ENCODE results near the gene KRTCAP3.
"Not testable (repeated sequence)": the region's sequence is repeated elsewhere in the genome, so short reads cannot be mapped to it uniquely, and the experiment has no call there.

Gene KRTCAP3, protein sequence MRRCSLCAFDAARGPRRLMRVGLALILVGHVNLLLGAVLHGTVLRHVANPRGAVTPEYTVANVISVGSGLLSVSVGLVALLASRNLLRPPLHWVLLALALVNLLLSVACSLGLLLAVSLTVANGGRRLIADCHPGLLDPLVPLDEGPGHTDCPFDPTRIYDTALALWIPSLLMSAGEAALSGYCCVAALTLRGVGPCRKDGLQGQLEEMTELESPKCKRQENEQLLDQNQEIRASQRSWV

DNA sequence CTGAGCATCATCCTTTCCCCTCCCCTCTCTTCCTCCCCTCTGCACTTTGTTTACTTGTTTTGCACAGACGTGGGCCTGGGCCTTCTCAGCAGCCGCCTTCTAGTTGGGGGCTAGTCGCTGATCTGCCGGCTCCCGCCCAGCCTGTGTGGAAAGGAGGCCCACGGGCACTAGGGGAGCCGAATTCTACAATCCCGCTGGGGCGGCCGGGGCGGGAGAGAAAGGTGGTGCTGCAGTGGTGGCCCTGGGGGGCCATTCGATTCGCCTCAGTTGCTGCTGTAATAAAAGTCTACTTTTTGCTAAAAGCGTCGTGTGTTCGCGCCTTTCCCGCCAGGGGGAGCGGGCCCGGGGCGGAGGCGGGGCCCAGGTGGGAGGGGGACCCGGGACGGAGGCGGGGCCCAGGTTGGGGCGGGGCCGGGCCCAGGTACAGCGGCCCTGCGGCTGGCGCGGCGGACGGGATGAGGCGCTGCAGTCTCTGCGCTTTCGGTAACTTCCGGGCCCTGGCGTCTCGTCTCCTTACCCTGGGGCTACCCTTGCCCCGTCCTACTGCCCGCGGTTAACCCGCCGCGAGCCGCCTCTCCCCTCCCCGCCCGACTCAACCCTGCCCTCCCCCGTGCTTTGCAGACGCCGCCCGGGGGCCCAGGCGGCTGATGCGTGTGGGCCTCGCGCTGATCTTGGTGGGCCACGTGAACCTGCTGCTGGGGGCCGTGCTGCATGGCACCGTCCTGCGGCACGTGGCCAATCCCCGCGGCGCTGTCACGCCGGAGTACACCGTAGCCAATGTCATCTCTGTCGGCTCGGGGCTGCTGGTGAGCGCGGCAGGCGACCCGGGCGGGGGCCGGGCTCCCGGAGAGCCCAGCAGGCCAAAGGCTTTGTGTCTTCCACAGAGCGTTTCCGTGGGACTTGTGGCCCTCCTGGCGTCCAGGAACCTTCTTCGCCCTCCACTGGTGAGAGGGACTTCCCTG, at the start of gene KRTCAP3:
Gene KRTCAP3 (plus strand): TSS at position 424 of the 962 bp plus-strand sequence. CDS start 32 bp downstream, at position 456.
- DNase-seq (ENCODE audit: low read depth) = no peak

DNA sequence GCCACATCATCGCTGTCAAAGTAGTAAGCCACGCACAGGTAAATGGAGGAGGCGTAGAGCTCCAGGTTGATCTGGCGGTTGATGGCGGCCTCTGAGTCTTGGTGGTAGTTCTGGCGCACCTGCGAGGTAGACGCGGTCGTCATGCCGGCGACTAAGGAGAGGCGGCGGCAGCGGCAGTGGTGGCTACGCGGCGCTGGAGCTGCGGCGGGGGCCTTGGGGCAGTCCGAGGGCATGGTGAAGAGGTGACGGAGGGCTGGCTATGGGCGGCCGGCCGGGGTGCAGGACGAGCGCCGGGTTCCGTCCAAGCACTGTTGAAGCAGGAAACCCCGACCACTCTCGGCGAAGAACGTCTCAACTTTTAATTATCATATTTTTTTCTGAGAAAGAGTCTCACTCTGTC, 49.0 kb upstream of the KRTCAP3 start:
- no peak for DNase-seq (ENCODE audit: low read depth)

GRCh38 chr2:27398962-27399361, 43.2 kb upstream of the KRTCAP3 start:
- DNase-seq (ENCODE audit: low read depth) = no peak

- no peak for DNase-seq (ENCODE audit: low read depth)
Measured at GRCh38 chr2:27400348-27401135, 41.6 kb upstream of the KRTCAP3 start.

- no peak for DNase-seq (ENCODE audit: low read depth)
Measured at GRCh38 chr2:27407798-27408491, 34.2 kb upstream of the KRTCAP3 start.

DNA sequence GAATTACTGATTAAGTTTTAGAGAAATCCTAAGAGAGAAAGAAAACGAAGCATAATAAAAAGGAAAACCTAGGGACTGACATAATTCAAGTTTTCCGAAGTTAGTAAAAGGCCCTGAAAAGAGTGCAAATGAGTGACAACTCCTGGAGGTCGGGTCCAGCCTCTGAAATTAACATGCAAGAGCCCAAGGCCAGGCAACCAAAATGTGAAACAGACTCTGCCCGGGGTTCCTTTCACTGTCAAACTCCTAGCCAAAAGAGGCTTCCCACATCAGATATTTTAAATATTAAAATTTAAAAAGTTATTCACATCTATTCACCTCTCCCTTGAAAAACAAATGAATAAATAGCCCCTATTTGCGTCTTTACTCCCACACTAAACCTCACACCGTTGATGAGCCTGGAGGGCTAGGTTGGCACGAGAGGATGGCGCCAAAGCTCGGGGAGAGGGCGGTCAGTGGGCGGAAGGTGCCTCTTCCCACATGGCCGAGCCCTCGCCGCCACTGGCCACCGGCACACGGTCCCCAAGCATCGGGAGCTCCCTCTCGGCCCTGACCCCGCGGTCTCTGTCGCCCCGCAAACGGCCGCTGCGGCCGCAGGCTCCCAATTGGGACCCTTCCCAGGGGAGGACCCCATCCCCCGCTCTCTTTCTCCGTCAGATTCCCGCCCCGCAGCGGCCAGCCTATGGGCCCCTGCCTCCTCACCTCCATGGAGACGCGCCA, 33.4 kb upstream of the KRTCAP3 start:
- DNase-seq (ENCODE audit: low read depth) = no peak

- peak; percentile 88 for DNase-seq (ENCODE audit: low read depth)
Measured at GRCh38 chr2:27409321-27410073, 32.7 kb upstream of the KRTCAP3 start, which contains the start of gene PPM1G. Gene PPM1G (minus strand): TSS chr2:27409591. CDS start chr2:27409422, 169 bp downstream.

- DNase-seq (ENCODE audit: low read depth) = no peak
Measured at GRCh38 chr2:27412419-27413152, 29.6 kb upstream of the KRTCAP3 start.

GRCh38 chr2:27416151-27416550, 26.0 kb upstream of the KRTCAP3 start:
- no peak for DNase-seq (ENCODE audit: low read depth)

GRCh38 chr2:27420996-27421395, 21.2 kb upstream of the KRTCAP3 start:
- DNase-seq (ENCODE audit: low read depth) = no peak

DNA sequence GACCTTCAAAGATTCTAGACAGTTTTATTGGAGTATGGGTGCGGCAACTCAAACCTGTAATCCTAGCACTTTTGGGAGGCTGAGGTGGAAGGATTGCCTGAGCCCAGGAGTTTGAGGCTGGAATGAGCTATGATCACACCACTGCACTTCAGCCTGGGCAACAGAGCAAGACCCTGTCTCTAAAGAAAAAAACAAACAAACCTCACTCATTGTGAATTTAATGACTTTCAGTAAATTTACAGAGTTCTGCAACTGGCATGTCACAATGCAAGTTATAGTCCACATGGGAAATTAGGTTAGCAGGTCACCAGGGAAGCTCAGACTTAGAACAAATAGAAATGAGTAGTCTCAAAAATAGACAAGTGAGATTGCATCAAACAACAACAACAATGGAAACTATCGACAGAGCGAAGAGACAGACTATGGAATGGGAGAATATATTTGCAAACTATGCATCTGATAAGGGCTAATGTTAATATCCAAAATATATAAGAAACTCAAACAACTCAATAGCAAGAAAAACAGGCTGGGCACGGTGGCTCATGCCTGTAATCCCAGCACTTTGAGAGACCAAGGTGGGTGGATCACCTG, 20.4 kb upstream of the KRTCAP3 start:
- no peak for DNase-seq (ENCODE audit: low read depth)

DNA sequence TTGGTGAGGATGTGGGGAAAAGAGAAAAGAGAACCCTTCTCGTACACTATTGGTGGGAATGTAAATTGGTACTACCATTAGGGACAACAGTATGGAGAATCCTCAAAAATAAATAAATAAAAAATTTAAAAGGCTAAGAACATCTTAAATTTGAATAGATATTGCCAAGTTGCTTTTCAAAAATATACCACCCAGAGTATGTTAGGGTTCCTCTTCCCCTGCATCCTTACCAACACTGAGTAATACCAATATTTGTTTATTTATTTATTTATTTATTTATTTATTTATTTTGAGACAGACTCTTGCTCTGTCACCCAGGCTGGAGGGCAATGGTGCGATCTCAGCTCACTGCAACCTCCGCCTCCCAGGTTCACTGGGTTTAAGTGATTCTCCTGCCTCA, 19.2 kb upstream of the KRTCAP3 start:
- no peak for DNase-seq (ENCODE audit: low read depth)

DNA sequence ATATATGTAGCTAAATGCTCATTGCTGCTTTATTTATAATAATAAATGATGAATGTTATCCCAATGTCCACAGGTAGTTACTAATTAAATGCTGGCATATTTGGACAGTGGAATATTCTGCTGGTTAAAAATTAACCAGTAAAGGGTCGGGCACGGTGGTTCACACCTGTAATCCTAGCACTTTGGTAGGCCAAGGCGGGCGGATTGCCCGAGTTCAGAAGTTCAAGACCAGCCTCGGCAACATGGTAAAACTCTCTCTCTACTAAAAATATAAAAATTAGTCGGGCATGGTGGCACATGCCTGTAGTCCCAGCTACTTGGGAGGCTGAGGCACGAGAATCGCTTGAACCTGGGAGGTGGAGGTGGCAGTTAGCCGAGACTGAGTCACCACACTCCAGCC, 17.1 kb upstream of the KRTCAP3 start:
- DNase-seq (ENCODE audit: low read depth) = not testable (repeated sequence)

DNA sequence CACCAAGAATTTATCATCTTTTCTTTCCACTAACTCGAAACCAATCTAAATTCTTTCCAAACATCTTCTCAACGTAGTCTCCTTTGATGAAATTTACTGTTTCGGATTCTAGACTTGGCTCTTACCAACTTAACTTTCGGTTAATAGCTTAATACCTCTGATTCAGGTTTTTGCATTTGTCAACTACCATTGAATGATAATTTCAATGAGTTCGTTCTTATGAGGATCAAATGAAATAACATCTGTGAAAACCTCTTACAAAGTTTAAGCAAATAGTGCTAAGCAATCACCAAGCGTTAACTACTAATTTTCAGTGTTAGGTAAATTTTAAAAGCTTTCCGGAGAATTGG, 14.3 kb upstream of the KRTCAP3 start:
- no peak for DNase-seq (ENCODE audit: low read depth)

- DNase-seq (ENCODE audit: low read depth) = peak; percentile 83
Measured at GRCh38 chr2:27428213-27428977, 13.8 kb upstream of the KRTCAP3 start, which contains the start of gene NRBP1. Gene NRBP1 (plus strand): TSS chr2:27428631. CDS start chr2:27433274, 4,643 bp downstream.

- DNase-seq (ENCODE audit: low read depth) = peak; percentile 44
Measured at GRCh38 chr2:27428978-27429541, 13.1 kb upstream of the KRTCAP3 start.

- DNase-seq (ENCODE audit: low read depth) = no peak
Measured at GRCh38 chr2:27431395-27431794, 10.8 kb upstream of the KRTCAP3 start.

DNA sequence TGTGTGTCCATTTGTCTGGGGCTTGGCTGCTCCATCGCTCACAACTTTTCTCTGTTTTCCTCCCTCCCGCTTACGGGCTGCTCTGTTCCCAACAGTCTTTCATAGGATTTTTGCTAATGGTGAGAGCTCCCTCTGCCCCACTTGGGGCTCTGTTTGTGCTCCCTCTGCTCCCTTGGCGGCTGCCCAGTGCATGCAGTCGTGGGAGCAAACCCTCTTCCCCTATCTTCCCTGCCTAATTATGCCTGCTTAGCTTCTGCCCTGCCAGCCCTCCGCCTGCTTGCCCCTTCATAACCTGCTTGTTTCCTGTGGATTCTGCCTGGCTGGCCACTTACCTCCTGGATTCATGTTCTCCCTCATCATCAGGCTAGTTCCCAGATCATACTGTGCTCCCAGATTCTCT, 6.6 kb upstream of the KRTCAP3 start:
- no peak for DNase-seq (ENCODE audit: low read depth)
